Jurkat, Clone E6-1 (cell line): Measurements from ENCODE around the gene NXNL1.

Experiments
- DNase-seq: peaks from one replicate; pipeline ENCODE4 v3.0.0-alpha.2; 2011; ENCODE audit warnings: low read depth, low spot score
- H3K4me3 ChIP-seq: 2 replicates; pipeline ENCODE4 v1.5.1; 2011; ENCODE audit warnings: mild to moderate bottlenecking, low read length, control low read depth, moderate library complexity

Gene NXNL1

GRCh38 chr19:17435218-17435617 is 25.5 kb downstream of the NXNL1 start:
- no peak for DNase-seq
- no peak overlapping the region for H3K4me3 ChIP-seq

DNA sequence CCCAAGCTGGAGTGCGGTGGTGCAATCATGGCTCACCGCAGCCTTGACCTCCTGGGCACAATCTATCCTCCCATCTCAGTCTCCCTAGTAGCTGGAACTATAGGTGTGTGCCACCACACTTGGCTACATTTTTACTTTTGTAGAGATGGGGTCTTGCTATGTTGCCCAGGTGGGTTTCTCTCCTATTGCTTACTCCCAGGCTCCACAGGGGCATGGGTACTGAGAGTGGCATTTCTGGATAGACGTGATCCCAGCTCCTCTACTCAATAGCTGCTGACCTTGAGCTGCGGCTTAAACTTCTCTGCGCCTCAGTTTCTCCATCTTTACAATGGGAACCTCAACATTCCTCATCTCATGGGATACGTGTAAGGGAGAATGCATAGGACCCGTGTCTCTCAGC is 29.3 kb downstream of the NXNL1 start:
- H3K4me3 ChIP-seq, result no peak overlapping the region
- no peak for DNase-seq

DNA sequence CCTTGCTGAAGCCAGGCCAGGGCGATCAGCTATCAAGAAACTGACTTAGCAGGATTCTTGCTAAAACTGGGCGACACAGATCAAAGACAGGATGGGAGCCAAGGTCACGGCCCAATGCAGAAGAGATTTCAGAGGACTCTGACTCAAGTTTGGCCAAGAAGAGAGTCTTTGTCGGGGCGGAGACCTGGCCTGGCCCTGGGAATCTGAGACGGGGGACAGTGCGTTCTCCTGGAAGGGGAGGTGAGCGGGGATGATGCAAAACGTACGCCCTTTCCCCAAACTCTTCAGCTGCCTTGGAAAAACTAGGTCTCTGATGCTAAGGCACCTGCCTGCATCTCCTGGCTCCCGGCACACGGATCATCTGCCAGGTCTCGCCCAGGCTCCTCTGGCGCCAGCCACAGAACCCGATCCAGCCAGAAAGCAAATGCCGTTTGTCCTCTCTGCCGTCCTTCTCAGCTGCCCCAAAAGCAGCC is 31.0 kb downstream of the NXNL1 start:
- no peak for DNase-seq

GRCh38 chr19:17424743-17425365 is 35.9 kb downstream of the NXNL1 start:
- peak; percentile 37 for DNase-seq
- no peak overlapping the region for H3K4me3 ChIP-seq

More for the DNA sequence above, 31.0 kb downstream of the NXNL1 start:
- H3K4me3 ChIP-seq, result no peak overlapping the region

GRCh38 chr19:17423429-17424208 is 37.1 kb downstream of the NXNL1 start:
- no peak for DNase-seq
- H3K4me3 ChIP-seq, result no peak overlapping the region

DNA sequence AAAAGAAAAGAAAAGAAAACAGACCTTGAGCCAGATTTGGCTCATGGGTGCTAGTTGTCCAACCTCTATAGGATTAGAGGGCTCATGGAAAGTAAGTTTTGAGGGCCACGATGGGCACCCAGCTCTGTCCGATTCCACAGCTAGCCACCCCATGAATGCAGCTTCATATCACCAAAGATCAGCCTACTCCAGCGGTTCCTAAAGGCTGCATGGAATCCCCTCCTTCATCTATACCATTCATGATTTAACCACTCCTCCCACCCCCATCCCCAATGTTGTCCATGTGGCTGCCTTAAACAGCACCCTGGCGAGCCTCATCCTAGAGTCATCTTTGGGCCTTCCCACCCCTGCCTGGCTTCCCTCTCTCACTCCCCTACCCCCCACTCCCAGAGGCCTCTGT is 38.8 kb downstream of the NXNL1 start:
- H3K4me3 ChIP-seq, result no peak overlapping the region
- no peak for DNase-seq

GRCh38 chr19:17420475-17420924 is 40.2 kb downstream of the NXNL1 start:
- peak overlapping the region; percentile 95 for H3K4me3 ChIP-seq
- DNase-seq, result no peak

- peak; percentile 98 for DNase-seq
- peak within 1 kb of the TSS; percentile 95 for H3K4me3 ChIP-seq
Observed at GRCh38 chr19:17419621-17420474, 40.9 kb downstream of the NXNL1 start, which contains the start of gene MVB12A. MVB12A (plus strand) TSS chr19:17420047; CDS start chr19:17420136, 89 bp downstream.

DNA sequence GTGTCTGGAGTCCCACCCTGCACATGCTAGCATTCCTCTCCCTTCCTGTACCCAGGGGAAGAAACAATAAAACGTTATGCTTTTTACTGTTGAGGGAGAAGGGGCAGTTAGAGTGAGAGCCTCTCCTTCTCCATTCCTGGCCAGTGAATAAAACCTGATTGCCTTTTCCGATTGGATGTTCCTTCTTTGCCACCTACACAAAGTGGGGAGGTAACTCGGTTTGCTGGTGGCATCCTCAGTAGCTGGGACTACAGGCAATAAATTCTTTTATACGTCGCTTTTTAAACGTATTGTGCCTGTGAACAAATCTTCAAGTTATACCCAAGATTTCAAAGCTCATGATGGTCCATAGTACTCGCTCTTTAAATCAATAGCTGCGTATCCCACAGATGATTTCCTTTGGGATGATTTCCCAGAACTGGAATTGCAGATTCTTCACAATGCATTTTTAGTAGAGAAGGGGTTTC is 41.5 kb downstream of the NXNL1 start:
- H3K4me3 ChIP-seq, result peak overlapping the region; percentile 95
- no peak for DNase-seq

- peak overlapping the region; percentile 95 for H3K4me3 ChIP-seq
- no peak for DNase-seq
Observed at GRCh38 chr19:17418710-17419109, 42.0 kb downstream of the NXNL1 start.

- DNase-seq, result no peak
- no peak overlapping the region for H3K4me3 ChIP-seq
Observed at GRCh38 chr19:17415121-17415520, 45.6 kb downstream of the NXNL1 start.

DNA sequence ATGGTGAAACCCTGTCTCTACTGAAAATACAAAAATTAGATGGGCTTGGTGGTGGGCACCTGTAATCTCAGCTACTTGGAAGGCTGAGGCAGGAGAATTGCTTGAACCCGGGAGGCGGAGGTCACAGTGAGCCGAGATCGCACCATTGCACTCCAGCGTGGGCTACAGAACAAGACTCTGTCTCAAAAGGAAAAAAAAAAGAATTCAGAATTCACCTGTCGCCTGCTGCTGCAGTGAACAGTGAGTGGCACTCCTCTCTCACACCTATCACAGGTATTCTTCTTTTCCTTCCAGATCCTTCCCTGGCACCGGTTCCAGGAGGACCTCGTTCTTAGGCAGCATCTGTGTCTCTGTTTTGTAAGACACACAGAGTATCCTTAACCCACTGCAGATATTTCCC is 46.6 kb downstream of the NXNL1 start:
- no peak overlapping the region for H3K4me3 ChIP-seq
- no peak for DNase-seq

DNA sequence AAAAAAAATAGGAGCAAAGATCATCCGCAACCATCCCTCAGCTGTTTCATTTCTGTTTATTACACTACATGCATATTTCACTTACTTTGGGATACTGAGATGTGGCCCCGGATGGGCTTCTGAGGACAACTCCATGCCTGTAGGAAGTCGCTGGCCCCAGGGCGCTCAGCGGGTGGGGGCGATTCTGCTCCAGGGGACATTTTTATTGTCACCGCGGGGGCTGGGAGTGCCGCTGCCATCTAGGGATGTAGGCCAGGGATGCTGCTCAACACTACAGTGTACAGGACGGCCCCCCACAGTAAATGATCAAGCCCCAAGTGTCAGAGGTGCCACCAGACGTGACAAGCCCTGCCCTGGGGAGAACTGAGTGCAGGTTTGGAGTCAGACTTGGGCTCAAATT is 48.9 kb downstream of the NXNL1 start:
- H3K4me3 ChIP-seq, result no peak overlapping the region
- no peak for DNase-seq

DNA sequence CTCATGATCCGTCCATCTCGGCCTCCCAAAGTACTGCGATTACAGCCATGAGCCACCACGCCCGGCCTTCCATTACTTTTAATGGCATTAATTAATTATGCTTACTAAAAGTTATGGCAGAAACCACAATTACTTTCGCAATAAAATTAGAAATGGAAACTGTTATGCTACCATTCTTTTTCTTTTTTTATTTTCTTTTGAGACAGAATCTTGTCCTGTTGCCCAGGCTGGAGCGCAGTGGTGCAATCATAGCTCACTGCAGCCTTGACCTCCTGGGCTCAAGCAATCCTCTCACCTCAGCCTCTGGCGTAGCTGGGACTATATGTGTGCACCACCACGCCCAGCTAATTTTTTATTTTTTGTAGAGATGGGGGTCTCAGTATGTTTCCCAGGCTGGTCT is 50.7 kb downstream of the NXNL1 start:
- no peak for DNase-seq
- no peak overlapping the region for H3K4me3 ChIP-seq

DNA sequence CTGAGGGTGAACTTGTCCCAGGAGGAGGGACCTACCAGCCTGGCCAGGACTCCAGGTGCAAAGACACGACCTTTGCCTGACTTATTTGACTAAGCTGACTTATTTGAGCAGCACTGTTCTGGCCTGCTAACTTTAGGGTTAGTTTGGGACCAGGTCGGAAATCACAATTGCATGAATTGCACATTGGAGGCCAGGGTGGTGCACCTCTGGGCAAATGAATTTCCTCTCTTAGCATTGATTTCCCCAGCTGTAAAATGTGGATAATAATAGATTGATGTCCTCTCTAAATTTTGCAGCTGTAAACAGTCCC is 53.9 kb downstream of the NXNL1 start:
- DNase-seq, result no peak
- H3K4me3 ChIP-seq, result peak overlapping the region; percentile 63

- peak; percentile 37 for DNase-seq
- H3K4me3 ChIP-seq, result peak overlapping the region; percentile 63
Observed at GRCh38 chr19:17406046-17406886, 54.5 kb downstream of the NXNL1 start.
